GM23248 (cell line): ENCODE data around the gene HDGF.

Experiments used
- EZH2 ChIP-seq: fragments of 200-600 bp; sonication (generic); IDR thresholded peaks from 2 replicates; pipeline ENCODE4 v1.6.1; 2018; ENCODE audit warnings: antibody characterized with exemption, mild to moderate bottlenecking; ENCODE audit not compliant: insufficient read depth, poor library complexity, severe bottlenecking
- EZH2phosphoT487 ChIP-seq: fragments of 200-600 bp; sonication (generic); IDR thresholded peaks from 2 replicates; pipeline ENCODE4 v1.6.1; 2018; ENCODE audit warnings: antibody characterized with exemption, moderate library complexity, mild to moderate bottlenecking, low read depth; ENCODE audit not compliant: insufficient read depth

- TF ChIP-seq EZH2: no peak
- TF ChIP-seq EZH2phosphoT487: no peak
Observed at GRCh38 chr1:156756355-156756754, 4.9 kb upstream of the HDGF start.
